Neural cell (in vitro differentiated cells): ENCODE results near the gene FAM20C. TPM values are rescaled to one million over a fixed set of nuclear protein-coding genes. Genes with fewer than 3 reads are reported as not detected.

ENCODE experiments used
- H2AFZ ChIP-seq: fragments of 200-600, 300-800 bp; sonication (generic), shearing (Covaris generic); 2 replicates; pipeline ENCODE4 v1.6.0; 2014; ENCODE audit warnings: low read depth, mild to moderate bottlenecking, antibody characterized with exemption, low read length, moderate library complexity
- H3F3A ChIP-seq: fragments of 200-600 bp; shearing (Covaris generic); 2 replicates; pipeline ENCODE4 v1.6.1; 2016; ENCODE audit warnings: mild to moderate bottlenecking, moderate library complexity, mixed read lengths, antibody characterized with exemption, low read length; ENCODE audit not compliant: insufficient read depth, poor library complexity, severe bottlenecking
- H3K27ac ChIP-seq: fragments of 200-600, 300-800 bp; sonication (generic), shearing (Covaris generic); 2 replicates; pipeline ENCODE4 v1.5.1; 2014; ENCODE audit warnings: mild to moderate bottlenecking, low read length, moderate library complexity
- H3K27me3 ChIP-seq: fragments of 300-800, 200-600 bp; sonication (generic), shearing (Covaris generic); 2 replicates; pipeline ENCODE4 v1.6.0; 2014; ENCODE audit warnings: mild to moderate bottlenecking, low read depth, low read length, moderate library complexity; ENCODE audit not compliant: insufficient read depth
- H3K36me3 ChIP-seq: fragments of 300-800, 200-600 bp; sonication (generic), shearing (Covaris generic); 2 replicates; pipeline ENCODE4 v1.5.1; 2014; ENCODE audit warnings: mild to moderate bottlenecking, antibody characterized with exemption, low read length, moderate library complexity; ENCODE audit not compliant: insufficient read depth
- H3K4me2 ChIP-seq: fragments of 300-800, 200-600 bp; sonication (generic), shearing (Covaris generic); 2 replicates; pipeline ENCODE4 v1.6.0; 2014; ENCODE audit warnings: mild to moderate bottlenecking, low read length
- H3K4me3 ChIP-seq: fragments of 300-800, 200-600 bp; sonication (generic), shearing (Covaris generic); 2 replicates; pipeline ENCODE4 v1.5.1; 2014; ENCODE audit warnings: mild to moderate bottlenecking, low read length, moderate library complexity
- H3K79me2 ChIP-seq: fragments of 200-600 bp; shearing (Covaris generic); replicated peaks from 2 replicates; pipeline ENCODE4 v1.6.0; 2014; ENCODE audit warnings: mild to moderate bottlenecking, low read length, moderate library complexity; ENCODE audit not compliant: insufficient read depth
- H3K9ac ChIP-seq: fragments of 300-800, 200-600 bp; sonication (generic), shearing (Covaris generic); 2 replicates; pipeline ENCODE4 v1.6.1; 2016; ENCODE audit warnings: mild to moderate bottlenecking, low read length, mixed read lengths
- H3K9me2 ChIP-seq: fragments of 200-600 bp; shearing (Covaris generic); 2 replicates; pipeline ENCODE4 v1.6.1; 2016; ENCODE audit warnings: mild to moderate bottlenecking, low read length, mixed read lengths; ENCODE audit not compliant: insufficient read depth
- H3K9me3 ChIP-seq: fragments of 200-600, 300-800 bp; sonication (generic), shearing (Covaris generic); 2 replicates; pipeline ENCODE4 v1.6.1; 2016; ENCODE audit warnings: mild to moderate bottlenecking, mixed run types, low read length, moderate library complexity, mixed read lengths
- H4K20me1 ChIP-seq: fragments of 200-600 bp; shearing (Covaris generic); 2 replicates; pipeline ENCODE4 v1.6.1; 2016; ENCODE audit warnings: mild to moderate bottlenecking, mixed run types; ENCODE audit not compliant: insufficient read depth
- CTCF ChIP-seq: fragments of 450-650 bp; IDR thresholded peaks from 2 replicates; pipeline ENCODE4 v1.5.1; 2014; ENCODE audit warnings: antibody characterized with exemption, mild to moderate bottlenecking, moderate library complexity; ENCODE audit not compliant: poor library complexity, severe bottlenecking
- EP300 ChIP-seq: fragments of 450-650 bp; conservative IDR thresholded peaks from 2 replicates; pipeline ENCODE4 v1.6.1; 2014; ENCODE audit warnings: antibody characterized with exemption, mild to moderate bottlenecking, moderate library complexity; ENCODE audit not compliant: poor library complexity, severe bottlenecking
- EZH2 ChIP-seq: fragments of 200-600, 300-800 bp; shearing (Covaris generic), sonication (generic); IDR thresholded peaks from 2 replicates; pipeline ENCODE4 v1.6.1; 2014; ENCODE audit warnings: antibody characterized with exemption, low read length, borderline replicate concordance, mild to moderate bottlenecking; ENCODE audit not compliant: insufficient read depth, poor library complexity, severe bottlenecking
- MXI1 ChIP-seq: fragments of 450-650 bp; conservative IDR thresholded peaks from 2 replicates; pipeline ENCODE4 v1.6.1; 2014; ENCODE audit warnings: antibody characterized with exemption, mild to moderate bottlenecking; ENCODE audit not compliant: poor library complexity, severe bottlenecking
- POLR2AphosphoS5 ChIP-seq: IDR thresholded peaks from 2 replicates; pipeline ENCODE4 v1.6.1; 2012
- RAD21 ChIP-seq: fragments of 450-650 bp; conservative IDR thresholded peaks from 2 replicates; pipeline ENCODE4 v1.6.1; 2014; ENCODE audit warnings: antibody characterized with exemption, mild to moderate bottlenecking, moderate library complexity
- REST ChIP-seq: IDR thresholded peaks from 2 replicates; pipeline ENCODE4 v1.6.1; 2012; ENCODE audit warnings: borderline replicate concordance
- SMC3 ChIP-seq: fragments of 450-650 bp; conservative IDR thresholded peaks from 2 replicates; pipeline ENCODE4 v1.6.1; 2014; ENCODE audit warnings: antibody characterized with exemption, mild to moderate bottlenecking, moderate library complexity; ENCODE audit not compliant: poor library complexity
- TAF1 ChIP-seq: IDR thresholded peaks from 2 replicates; pipeline ENCODE4 v1.6.1; 2012; ENCODE audit warnings: low read depth
- polyA plus RNA-seq: library from polyadenylated mRNA; depleted of rRNA; stranded (reverse); fragments of >200 nt; gene quantifications from 2 replicates; pipeline ENCODE4 v1.2.3, GENCODE V29; 2014

Gene FAM20C
- polyA plus RNA-seq, 1 donor from 2014 or later = 22.7 TPM

GRCh38 chr7:231030-231857 is 38.9 kb downstream of the FAM20C start:
- H3K9ac ChIP-seq = no peak overlapping the region
- H3K27ac ChIP-seq = no peak overlapping the region
- H3K79me2 ChIP-seq = no peaks in the 10 kb centered on the region
- no peaks in the 10 kb centered on the region for H3K9me3 ChIP-seq
- H3K9me2 ChIP-seq = no peaks in the 10 kb centered on the region
- no peak for TF ChIP-seq MXI1
- no peak for TF ChIP-seq EZH2
- TF ChIP-seq TAF1 = no peak
- no peak for TF ChIP-seq SMC3
- H4K20me1 ChIP-seq = no peaks in the 10 kb centered on the region
- no peak overlapping the region for H3K4me3 ChIP-seq
- no peaks in the 10 kb centered on the region for H3K36me3 ChIP-seq
- no peaks in the 10 kb centered on the region for H3F3A ChIP-seq
- no peak overlapping the region for H3K4me2 ChIP-seq
- no peaks in the 10 kb centered on the region for H3K27me3 ChIP-seq
- H2AFZ ChIP-seq = no peak overlapping the region

- no peaks in the 10 kb centered on the region for H3F3A ChIP-seq
- no peaks in the 10 kb centered on the region for H4K20me1 ChIP-seq
- H3K9ac ChIP-seq = no peak overlapping the region
- H3K36me3 ChIP-seq = no peaks in the 10 kb centered on the region
- H3K9me2 ChIP-seq = no peaks in the 10 kb centered on the region
- no peak overlapping the region for H3K4me3 ChIP-seq
- H3K27me3 ChIP-seq = no peaks in the 10 kb centered on the region
- H3K27ac ChIP-seq = no peak overlapping the region
- no peaks in the 10 kb centered on the region for H3K9me3 ChIP-seq
- H3K4me2 ChIP-seq = no peak overlapping the region
- no peak overlapping the region for H2AFZ ChIP-seq
- TF ChIP-seq RAD21 (no peak), POLR2AphosphoS5 (no peak), MXI1 (no peak), TAF1 (no peak), EZH2 (no peak), REST (no peak), SMC3 (no peak), CTCF (no peak), EP300 (no peak)
- no peaks in the 10 kb centered on the region for H3K79me2 ChIP-seq
These were observed 39.5 kb downstream of the FAM20C start for GRCh38 chr7:231858-232246.
